ENCODE results near the gene BBOX1. TPM values are rescaled to one million over a fixed set of nuclear protein-coding genes. Genes with fewer than 3 reads are reported as not detected.
"Not testable (repeated sequence)": the region's sequence is repeated elsewhere in the genome, so short reads cannot be mapped to it uniquely, and the experiment has no call there.

The BBOX1 gene
- polyA plus RNA-seq, 1 donor: 58.8 TPM

GRCh38 chr11:27122001-27122400, 81.4 kb downstream of the BBOX1 start:
- peak; percentile 39 for DNase-seq

GRCh38 chr11:27124514-27125264, 84.1 kb downstream of the BBOX1 start:
- DNase-seq: no peak

- no peak for DNase-seq
Observed at GRCh38 chr11:27129686-27130085, 89.1 kb downstream of the BBOX1 start.

DNA sequence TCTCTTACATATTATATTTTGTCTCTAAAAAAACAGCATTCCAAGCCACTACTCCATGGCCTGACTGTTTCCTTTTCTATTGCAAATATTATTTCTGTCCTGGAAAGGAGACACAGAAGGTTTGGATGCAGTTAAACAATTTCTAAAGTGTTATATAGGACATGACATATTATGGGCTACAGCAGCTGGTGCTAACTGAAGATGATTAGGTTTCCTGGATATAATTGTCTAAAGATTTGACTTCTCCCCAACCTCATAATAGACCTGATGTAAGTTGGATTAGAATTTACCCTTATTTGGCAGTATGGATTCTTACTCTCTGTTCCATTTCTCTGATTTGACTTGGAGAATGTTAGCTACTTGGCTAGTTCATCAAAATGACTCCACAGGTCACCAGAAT, 90.2 kb downstream of the BBOX1 start:
- no peak for DNase-seq

GRCh38 chr11:27135924-27136329, 95.3 kb downstream of the BBOX1 start:
- not testable (repeated sequence) for DNase-seq

- no peak for DNase-seq
Observed at GRCh38 chr11:27138716-27139115, 98.1 kb downstream of the BBOX1 start.

- DNase-seq: peak; percentile 29
Observed at GRCh38 chr11:27139742-27140367, 99.2 kb downstream of the BBOX1 start.

- DNase-seq: no peak
Observed at GRCh38 chr11:27141576-27141975, 101.0 kb downstream of the BBOX1 start.

DNA sequence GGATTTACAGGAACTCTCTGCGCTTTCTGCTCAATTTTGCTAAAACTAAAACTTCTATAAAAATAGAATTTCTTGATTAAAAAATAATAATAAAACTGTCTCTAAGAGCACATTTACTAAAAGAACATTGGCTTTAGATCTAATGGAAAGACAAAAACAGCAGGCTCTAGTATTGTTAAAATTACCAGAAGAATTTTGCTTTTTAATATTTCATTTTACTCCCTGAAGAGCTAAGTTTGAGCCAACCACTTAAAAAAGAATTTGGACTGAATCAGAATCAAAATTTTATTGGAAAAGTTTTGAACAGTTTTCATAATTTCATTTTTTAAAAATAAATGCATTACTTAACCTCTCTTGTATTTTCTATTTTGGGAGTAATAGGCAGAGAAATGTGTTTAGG, 107.3 kb downstream of the BBOX1 start:
- no peak for DNase-seq

- DNase-seq: no peak
Observed at GRCh38 chr11:27148506-27148905, 107.9 kb downstream of the BBOX1 start.

DNA sequence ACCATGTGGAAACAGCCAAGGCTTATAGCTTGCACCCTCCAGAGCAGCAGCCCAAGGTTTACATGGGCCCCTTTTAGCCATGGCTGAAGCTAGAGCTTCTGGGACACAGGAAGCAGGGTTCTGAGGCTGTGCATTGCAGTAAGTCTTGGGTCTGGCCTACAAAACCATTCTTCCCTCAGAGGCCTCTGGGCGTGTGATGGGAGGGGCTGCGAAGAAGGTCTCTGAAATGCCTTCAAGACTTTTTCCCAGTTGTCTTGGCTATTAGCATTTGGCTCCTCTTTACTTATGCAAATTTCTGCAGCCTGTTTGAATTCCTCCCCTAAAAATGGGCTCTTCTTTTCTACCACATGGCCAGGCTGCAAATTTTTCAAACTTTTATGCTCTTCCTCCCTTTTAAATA, 109.5 kb downstream of the BBOX1 start:
- DNase-seq: no peak

DNA sequence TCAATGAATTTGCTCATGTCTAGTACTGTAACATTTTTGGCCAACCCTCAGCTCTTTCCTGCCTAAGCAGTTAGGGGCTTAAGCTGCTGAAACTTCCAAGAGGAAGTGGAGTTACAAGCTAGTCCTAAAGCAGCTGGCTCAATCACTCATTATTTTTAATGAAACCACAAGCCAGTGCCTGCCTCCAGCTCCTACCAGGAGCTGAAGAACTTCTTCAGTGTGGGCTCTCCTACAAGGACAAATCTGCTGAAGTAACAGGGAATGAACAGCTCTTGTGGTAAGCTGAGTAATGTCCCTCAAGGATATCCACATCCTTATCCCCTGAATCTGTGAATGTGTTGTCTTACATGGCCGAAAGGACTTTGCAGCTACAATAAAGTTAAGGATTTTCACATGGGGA, 112.5 kb downstream of the BBOX1 start:
- DNase-seq: no peak

GRCh38 chr11:27158456-27159334, 118.1 kb downstream of the BBOX1 start:
- DNase-seq: peak; percentile 68

DNA sequence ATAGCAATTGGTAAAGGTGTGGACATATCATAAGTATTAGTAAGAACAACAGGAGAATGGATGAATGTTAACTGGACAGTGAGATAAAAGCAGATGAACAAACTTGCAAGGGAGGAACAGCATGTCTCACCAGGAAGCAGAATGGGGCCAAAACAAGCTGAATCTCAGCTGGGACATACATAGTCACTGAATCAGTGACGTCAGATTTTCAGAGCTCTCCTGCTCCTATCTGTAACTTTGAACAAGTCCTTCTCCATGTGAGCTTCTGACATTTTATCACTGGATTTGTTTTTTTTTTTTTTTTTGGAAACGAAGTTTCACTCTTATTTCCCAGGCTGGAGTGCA, 118.7 kb downstream of the BBOX1 start:
- DNase-seq: no peak

DNA sequence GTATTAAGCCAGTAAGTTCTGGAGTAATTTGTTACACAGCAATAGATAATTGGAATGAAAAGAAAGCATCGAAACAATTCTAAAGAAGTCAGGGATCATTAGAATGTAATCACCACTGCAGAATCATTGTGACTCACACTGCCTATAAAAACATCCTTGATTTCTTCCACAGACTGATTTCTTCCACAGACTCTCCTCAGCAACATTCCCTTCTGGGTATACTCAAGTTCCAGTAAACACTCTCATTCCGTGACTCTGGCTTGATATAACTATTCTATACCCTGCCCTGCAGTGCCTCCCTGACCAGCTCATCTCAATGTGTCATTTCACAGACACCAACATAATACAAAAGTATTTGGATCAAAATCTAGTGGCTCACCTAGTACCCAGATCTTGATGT, 120.5 kb downstream of the BBOX1 start:
- DNase-seq: no peak

DNA sequence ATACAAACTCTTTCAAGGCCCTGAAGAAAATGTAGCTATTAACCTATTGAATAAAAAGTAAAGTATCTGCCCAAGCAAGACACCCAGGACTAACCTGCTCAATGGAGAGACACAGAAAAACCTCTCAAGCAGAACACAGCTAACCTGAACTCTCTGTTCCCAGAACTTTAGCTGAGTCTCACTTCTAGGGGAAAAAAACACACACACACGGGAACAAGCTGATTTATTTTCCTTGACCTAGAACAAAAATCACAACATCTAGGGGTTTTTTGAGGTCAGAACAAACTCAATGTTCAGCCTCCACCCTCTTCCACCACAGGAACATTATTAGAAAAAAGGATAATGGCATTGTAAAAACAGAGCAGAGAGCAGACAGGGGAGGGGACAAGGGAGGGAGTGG, 121.6 kb downstream of the BBOX1 start:
- no peak for DNase-seq

DNA sequence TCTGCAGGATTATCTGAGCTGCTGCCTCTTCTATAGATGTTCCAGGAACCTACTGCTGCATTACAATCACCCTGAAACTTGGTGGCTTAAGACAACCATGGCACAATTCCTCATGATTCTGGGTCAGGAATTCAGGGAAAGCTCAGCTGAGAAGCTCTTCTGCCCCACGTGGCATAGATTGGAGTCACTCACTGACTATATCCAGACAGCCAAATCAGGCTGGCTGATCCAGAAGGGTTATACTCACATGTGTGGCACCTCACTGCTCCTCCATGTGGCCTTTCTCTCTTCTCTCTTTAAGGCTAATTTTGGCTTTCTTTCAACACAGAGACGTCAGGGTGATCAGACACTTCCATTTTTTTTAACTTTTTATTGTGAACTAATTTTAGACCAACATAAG, 125.5 kb downstream of the BBOX1 start:
- DNase-seq: no peak

- DNase-seq: no peak
Observed at GRCh38 chr11:27171376-27171958, 130.9 kb downstream of the BBOX1 start.

- no peak for DNase-seq
Observed at GRCh38 chr11:27173545-27173944, 132.9 kb downstream of the BBOX1 start.

- no peak for DNase-seq
Observed at GRCh38 chr11:27174021-27174420, 133.4 kb downstream of the BBOX1 start.

GRCh38 chr11:27174672-27175210, 134.1 kb downstream of the BBOX1 start:
- no peak for DNase-seq

DNA sequence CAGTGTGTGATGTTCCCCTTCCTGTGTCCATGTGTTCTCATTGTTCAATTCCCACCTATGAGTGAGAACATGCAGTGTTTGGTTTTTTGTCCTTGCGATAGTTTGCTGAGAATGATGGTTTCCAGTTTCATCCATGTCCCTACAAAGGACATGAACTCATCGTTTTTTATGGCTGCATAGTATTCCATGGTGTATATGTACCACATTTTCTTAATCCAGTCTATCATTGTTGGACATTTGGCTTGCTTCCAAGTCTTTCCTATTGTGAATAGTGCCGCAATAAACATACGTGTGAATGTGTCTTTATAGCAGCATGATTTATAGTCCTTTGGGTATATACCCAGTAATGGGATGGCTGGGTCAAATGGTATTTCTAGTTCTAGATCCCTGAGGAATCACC, 134.9 kb downstream of the BBOX1 start:
- DNase-seq: not testable (repeated sequence)
